Caco-2 (cell line): ENCODE results near the gene KIF26B. TPM values are rescaled to one million over a fixed set of nuclear protein-coding genes. Genes with fewer than 3 reads are reported as not detected.

Experiments used
- BruUV-seq: library from RNA; stranded (reverse); fragments of 400-500 nt; replicated peaks from 2 replicates; lab custom pipeline; 2021; lab: Mats Ljungman, UMichigan
- CTCF ChIA-PET: fragments of 300-600 bp; sonication (Branson Sonifier 250); formaldehyde crosslinking; loops from one replicate; lab custom pipeline; 2022; ENCODE audit warnings: antibody characterized with exemption; lab: Charles Lee
- POLR2A ChIA-PET: fragments of 300-600 bp; sonication (Branson Sonifier 250); formaldehyde crosslinking; loops from one replicate; lab custom pipeline; 2022; ENCODE audit warnings: antibody characterized with exemption; lab: Charles Lee
- DNase-seq, 2 experiments: peaks; one replicate each; pipeline versions ENCODE4 v3.0.0 to v3.0.0-alpha.2; 2020 to 2022
- H3K27me3 ChIP-seq: replicated peaks from 2 replicates; pipeline ENCODE4 v1.6.0; 2011; ENCODE audit warnings: low read length; ENCODE audit not compliant: control insufficient read depth, insufficient read depth
- H3K36me3 ChIP-seq: 2 replicates; pipeline ENCODE4 v1.5.1; 2011; ENCODE audit warnings: low read length; ENCODE audit not compliant: control insufficient read depth, insufficient read depth
- H3K4me1 ChIP-seq: fragments of 250-450 bp; sonication (Bioruptor Pico); 2 replicates; pipeline ENCODE4 v1.5.1; 2020; ENCODE audit warnings: mild to moderate bottlenecking
- H3K4me3 ChIP-seq: 2 replicates; pipeline ENCODE4 v1.5.1; 2011; ENCODE audit warnings: low read depth, mild to moderate bottlenecking, control low read depth, low read length
- H3K9me3 ChIP-seq: fragments of 250-450 bp; sonication (Bioruptor Pico); 2 replicates; pipeline ENCODE4 v1.5.1; 2020; ENCODE audit warnings: mild to moderate bottlenecking, moderate library complexity
- H3K27ac Mint-ChIP-seq: one replicate; pipeline ENCODE4 v1.8.0; 2022; ENCODE audit warnings: mixed read lengths; ENCODE audit not compliant: unreplicated experiment
- H3K27me3 Mint-ChIP-seq: one replicate; pipeline ENCODE4 v1.8.0; 2022; ENCODE audit warnings: mixed read lengths; ENCODE audit not compliant: insufficient read depth, unreplicated experiment
- H3K36me3 Mint-ChIP-seq: one replicate; pipeline ENCODE4 v1.8.0; 2022; ENCODE audit warnings: mild to moderate bottlenecking, mixed read lengths; ENCODE audit not compliant: insufficient read depth, unreplicated experiment
- H3K4me1 Mint-ChIP-seq: one replicate; pipeline ENCODE4 v1.8.0; 2022; ENCODE audit warnings: low read depth, mixed read lengths; ENCODE audit not compliant: unreplicated experiment
- H3K4me3 Mint-ChIP-seq: one replicate; pipeline ENCODE4 v1.8.0; 2022; ENCODE audit warnings: mild to moderate bottlenecking, moderate library complexity, mixed read lengths; ENCODE audit not compliant: unreplicated experiment
- H3K9me3 Mint-ChIP-seq: one replicate; pipeline ENCODE4 v1.8.0; 2022; ENCODE audit warnings: mixed read lengths; ENCODE audit not compliant: unreplicated experiment
- CTCF ChIP-seq, 2 experiments: fragments of 200-600 bp in 1 of 2; IDR thresholded peaks; 1 replicate in 1 of 2; 2 replicates in 1 of 2; pipeline versions ENCODE4 v1.5.1 to v1.8.0; 2011 to 2022; ENCODE audit warnings: antibody characterized with exemption in 1 of 2, control low read depth in 1 of 2, inconsistent platforms in 1 of 2, low read depth in 1 of 2, low read length in 1 of 2, mild to moderate bottlenecking in 1 of 2, moderate library complexity in 1 of 2; ENCODE audit not compliant: insufficient read depth in 1 of 2, severe bottlenecking in 1 of 2, unreplicated experiment in 1 of 2
- intact Hi-C: fragments of 100-400 bp; cut with micrococcal nuclease; formaldehyde crosslinking; loops from one replicate; pipeline ENCODE4 v1.10.0; 2022; ENCODE audit not compliant: unreplicated experiment
- total RNA-seq: library from RNA; stranded (reverse); gene quantifications from 2 replicates; pipeline ENCODE4 v1.2.3, GENCODE V29; 2022

KIF26B gene
- total RNA-seq, 1 experiment from 2014 or later = 4.9 TPM

- H3K9me3 Mint-ChIP-seq = no peaks in the 10 kb centered on the region
- ChIA-PET POLR2A (no interaction called here), CTCF (interaction anchor here (0.6 to 1.0 kb wide), 3 partner anchors 64 to 356 kb away, joined by 3 to 5 read pairs (median 3); no protein-coding TSS in a partner anchor)
- Histone ChIP-seq H3K4me1 (no peaks in the 10 kb centered on the region), H3K4me3 (no peak overlapping the region), H3K9me3 (no peaks in the 10 kb centered on the region), H3K27me3 (no peaks in the 10 kb centered on the region), H3K36me3 (no peaks in the 10 kb centered on the region)
- no peaks in the 10 kb centered on the region for H3K27me3 Mint-ChIP-seq
- H3K36me3 Mint-ChIP-seq = no peaks in the 10 kb centered on the region
- TF ChIP-seq CTCF (IDR thresholded peaks at IDR 0.05; ENCODE audit: insufficient read depth in 1 of 2, low read depth in 1 of 2, low read length in 1 of 2, severe bottlenecking in 1 of 2, unreplicated experiment in 1 of 2) = no peak
- DNase-seq = peak in 1 of 2 experiments; percentile 8
- intact Hi-C loops = loop anchor here (10.0 kb wide), 2 partner anchors 358 to 492 kb away; partner anchors contain the start of gene KIF26B
- BruUV-seq = no TSS peak
- no peak overlapping the region for H3K4me3 Mint-ChIP-seq
- no peak overlapping the region for H3K27ac Mint-ChIP-seq
- H3K4me1 Mint-ChIP-seq = peaks cover 16% of the 10 kb centered on the region
These were observed 358.3 kb downstream of the KIF26B start for GRCh38 chr1:245512980-245513578.

GRCh38 chr1:245516284-245516759 is 361.5 kb downstream of the KIF26B start:
- no peak overlapping the region for H3K27ac Mint-ChIP-seq
- Histone ChIP-seq H3K4me3 (no peak overlapping the region), H3K9me3 (no peaks in the 10 kb centered on the region), H3K36me3 (no peaks in the 10 kb centered on the region), H3K4me1 (0 out of 2 replicates have a peak, but pooled peaks cover 4% of the 10 kb centered on the region), H3K27me3 (no peaks in the 10 kb centered on the region)
- no peak for DNase-seq
- H3K27me3 Mint-ChIP-seq = no peaks in the 10 kb centered on the region
- TF ChIP-seq CTCF (IDR thresholded peaks at IDR 0.05; ENCODE audit: insufficient read depth in 1 of 2, low read depth in 1 of 2, low read length in 1 of 2, severe bottlenecking in 1 of 2, unreplicated experiment in 1 of 2) = no peak
- H3K4me1 Mint-ChIP-seq = peaks cover 19% of the 10 kb centered on the region
- CTCF ChIA-PET = no interaction called here
- no TSS peak for BruUV-seq
- intact Hi-C loops = loop anchor here (5.0 to 10.0 kb wide), 4 partner anchors 96 to 488 kb away; partner anchors contain the start of gene KIF26B
- H3K4me3 Mint-ChIP-seq = no peak overlapping the region
- POLR2A ChIA-PET = no interaction called here
- no peaks in the 10 kb centered on the region for H3K36me3 Mint-ChIP-seq
- no peaks in the 10 kb centered on the region for H3K9me3 Mint-ChIP-seq

GRCh38 chr1:245520611-245521010 is 365.8 kb downstream of the KIF26B start:
- ChIA-PET CTCF (no interaction called here), POLR2A (no interaction called here)
- Histone ChIP-seq H3K9me3 (no peaks in the 10 kb centered on the region), H3K36me3 (no peaks in the 10 kb centered on the region), H3K27me3 (no peaks in the 10 kb centered on the region), H3K4me1 (0 out of 2 replicates have a peak, but pooled peaks cover 4% of the 10 kb centered on the region), H3K4me3 (no peak overlapping the region)
- Mint-ChIP-seq H3K4me3 (no peak overlapping the region), H3K4me1 (peaks cover 12% of the 10 kb centered on the region), H3K27ac (no peak overlapping the region), H3K27me3 (no peaks in the 10 kb centered on the region), H3K36me3 (no peaks in the 10 kb centered on the region), H3K9me3 (no peaks in the 10 kb centered on the region)
- no peak for DNase-seq
- TF ChIP-seq CTCF (IDR thresholded peaks at IDR 0.05; ENCODE audit: insufficient read depth in 1 of 2, low read depth in 1 of 2, low read length in 1 of 2, severe bottlenecking in 1 of 2, unreplicated experiment in 1 of 2) = no peak
- no TSS peak for BruUV-seq
- intact Hi-C loops = no loop called here
